Thoracic aorta (tissue), 2 donors: ENCODE measurements around the gene FBXO44. TPM values are rescaled to one million over a fixed set of nuclear protein-coding genes. Genes with fewer than 3 reads are reported as not detected.
A peak's percentile ranks its signal among the peaks of the same experiment; 100 is the strongest.
"Not testable (repeated sequence)": the region's sequence is repeated elsewhere in the genome, so short reads cannot be mapped to it uniquely, and the experiment has no call there.

Experiments
- ATAC-seq: fragments of 150-250 bp; one replicate; pipeline ENCODE4 v1.8.0; 2017; ENCODE audit warnings: low read depth; ENCODE audit not compliant: insufficient number of reproducible peaks, low FRiP score
- DNase-seq: peaks from one replicate; pipeline ENCODE4 v3.0.0-alpha.2; 2020; ENCODE audit warnings: low spot score
- H3K27ac ChIP-seq, 2 donors: fragments of 200-600 bp; sonication (generic); 1 replicate in 1 of 2; 2 replicates in 1 of 2; pipeline ENCODE4 v1.5.1; 2016; ENCODE audit warnings: mild to moderate bottlenecking in 2 of 2, moderate library complexity in 2 of 2
- H3K27me3 ChIP-seq: fragments of 200-600 bp; sonication (generic); replicated peaks from 2 replicates; pipeline ENCODE4 v1.6.0; 2016; ENCODE audit warnings: mild to moderate bottlenecking; ENCODE audit not compliant: insufficient read depth
- H3K36me3 ChIP-seq: fragments of 200-600 bp; sonication (generic); one replicate; pipeline ENCODE4 v1.5.1; 2016
- H3K4me1 ChIP-seq, 2 donors: fragments of 200-600 bp; sonication (generic); 1 replicate in 1 of 2; 2 replicates in 1 of 2; pipeline versions ENCODE4 v1.5.1 to v1.6.0; 2016; ENCODE audit warnings: low read depth in 2 of 2, mild to moderate bottlenecking in 1 of 2; ENCODE audit not compliant: control insufficient read depth in 1 of 2
- H3K4me3 ChIP-seq: fragments of 200-600 bp; sonication (generic); 2 replicates; pipeline ENCODE4 v1.5.1; 2016; ENCODE audit warnings: mild to moderate bottlenecking
- H3K9me3 ChIP-seq: fragments of 200-600 bp; sonication (generic); 2 replicates; pipeline ENCODE4 v1.5.1; 2016
- CTCF ChIP-seq: fragments of 200-600 bp; sonication (generic); IDR thresholded peaks from one replicate; pipeline ENCODE4 v1.5.1; 2019; ENCODE audit warnings: antibody characterized with exemption
- total RNA-seq, 2 donors: library from RNA; depleted of rRNA; stranded (reverse); fragments of >200 nt; gene quantifications; one replicate each; pipeline versions ENCODE4 v1.1.0 to v1.2.3, GENCODE V29; 2016

FBXO44 gene
- total RNA-seq, 2 donors from 2014 or later, result 21.9 to 35.2 TPM

GRCh38 chr1:11640101-11640500 is 14.6 kb upstream of the FBXO44 start:
- no peaks in the 10 kb centered on the region for H3K36me3 ChIP-seq
- H3K9me3 ChIP-seq, result no peaks in the 10 kb centered on the region
- DNase-seq (no peak), ATAC-seq (no peak)
- H3K4me3 ChIP-seq, result no peak overlapping the region
- TF ChIP-seq CTCF, result no peak
- H3K27ac ChIP-seq, result no peak overlapping the region
- H3K27me3 ChIP-seq, result no peaks in the 10 kb centered on the region
- H3K4me1 ChIP-seq, result no peaks in the 10 kb centered on the region

GRCh38 chr1:11640944-11641343 is 13.7 kb upstream of the FBXO44 start:
- Histone ChIP-seq H3K9me3 (no peaks in the 10 kb centered on the region), H3K27me3 (no peaks in the 10 kb centered on the region), H3K27ac (no peak overlapping the region), H3K36me3 (no peaks in the 10 kb centered on the region), H3K4me3 (no peak overlapping the region), H3K4me1 (no peaks in the 10 kb centered on the region)
- no peak for TF ChIP-seq CTCF
- no peak for ATAC-seq
- DNase-seq, result no peak

DNA sequence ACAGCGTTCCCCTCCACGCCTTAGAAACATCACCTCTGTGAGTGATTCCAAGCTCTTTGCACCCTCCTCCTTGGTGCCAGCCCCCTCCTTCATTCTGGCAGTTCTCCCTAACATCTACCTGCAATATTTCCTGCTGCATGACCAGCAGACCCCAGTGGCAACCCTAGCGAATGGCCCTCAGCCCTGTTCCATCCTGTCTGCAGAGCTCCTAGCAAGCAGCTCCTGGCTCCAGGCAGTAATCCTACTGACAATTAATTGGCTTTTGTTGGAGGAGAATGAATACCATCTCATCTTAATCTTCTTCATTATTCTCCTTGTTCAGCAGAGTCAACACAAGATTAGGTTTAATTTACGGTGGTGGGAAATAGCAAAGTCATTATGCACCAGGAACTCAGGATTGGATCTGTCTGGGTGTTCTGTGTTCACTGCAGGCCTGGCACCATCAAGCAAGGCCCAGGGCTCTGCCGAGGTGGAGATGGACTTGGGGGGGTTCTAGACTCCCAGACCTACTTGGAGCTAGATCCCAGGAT is 12.8 kb upstream of the FBXO44 start:
- ATAC-seq, result no peak
- Histone ChIP-seq H3K27ac (no peak overlapping the region), H3K4me1 (no peaks in the 10 kb centered on the region), H3K4me3 (no peak overlapping the region), H3K27me3 (no peaks in the 10 kb centered on the region), H3K36me3 (no peaks in the 10 kb centered on the region), H3K9me3 (no peaks in the 10 kb centered on the region)
- DNase-seq, result no peak
- TF ChIP-seq CTCF, result no peak

GRCh38 chr1:11642418-11643017 is 12.2 kb upstream of the FBXO44 start:
- H3K4me1 ChIP-seq, H3K36me3 ChIP-seq, H3K27ac ChIP-seq, ATAC-seq, H3K4me3 ChIP-seq, H3K9me3 ChIP-seq, H3K27me3 ChIP-seq: not testable (repeated sequence)
- TF ChIP-seq CTCF, result peak; percentile 97
- DNase-seq, result peak; percentile 38

DNA sequence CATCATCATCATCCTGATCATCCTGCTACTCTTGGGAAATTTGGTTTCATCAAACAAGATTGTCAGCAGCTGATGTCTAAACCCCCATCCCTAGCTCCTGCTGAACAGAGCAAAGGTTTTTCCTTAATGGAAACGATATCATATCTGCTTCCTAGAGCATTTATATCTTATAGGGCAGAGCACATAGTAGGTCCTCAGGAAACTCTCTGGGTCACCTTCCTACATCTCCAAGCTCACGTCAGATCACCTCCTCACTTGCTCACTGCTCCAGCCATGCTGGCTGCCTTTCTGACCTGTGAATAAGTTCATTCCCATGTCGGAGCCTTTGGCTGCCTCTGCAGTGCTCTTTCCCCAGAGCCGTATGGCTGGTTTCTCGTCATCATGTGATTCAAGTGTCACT is 10.9 kb upstream of the FBXO44 start:
- peaks cover 5 to 10% of the 10 kb centered on the region in 2 donors for H3K4me1 ChIP-seq
- ATAC-seq (no peak), DNase-seq (no peak)
- H3K9me3 ChIP-seq, result no peaks in the 10 kb centered on the region
- no peak overlapping the region for H3K27ac ChIP-seq
- H3K36me3 ChIP-seq, result no peaks in the 10 kb centered on the region
- H3K27me3 ChIP-seq, result no peaks in the 10 kb centered on the region
- no peak for TF ChIP-seq CTCF
- H3K4me3 ChIP-seq, result no peak overlapping the region
